Superior temporal gyrus (tissue), 1 donor: ENCODE data around the gene HEBP1.
A peak's percentile ranks its signal among the peaks of the same experiment; 100 is the strongest.

ENCODE experiments used
- DNase-seq: peaks from one replicate; pipeline ENCODE4 v3.0.0-alpha.2; 2016; ENCODE audit errors: extremely low spot score

Gene HEBP1

GRCh38 chr12:12951504-12951903, 48.6 kb downstream of the HEBP1 start:
- no peak for DNase-seq

- DNase-seq: no peak
Measured at GRCh38 chr12:12947902-12948301, 52.2 kb downstream of the HEBP1 start.

- peak; percentile 95 for DNase-seq
Measured at GRCh38 chr12:12946686-12947355, 53.2 kb downstream of the HEBP1 start.

- no peak for DNase-seq
Measured at GRCh38 chr12:12945591-12945990, 54.5 kb downstream of the HEBP1 start.

- no peak for DNase-seq
Measured at GRCh38 chr12:12943586-12944260, 56.3 kb downstream of the HEBP1 start.

- DNase-seq: no peak
Measured at GRCh38 chr12:12941450-12942350, 58.4 kb downstream of the HEBP1 start.

- peak; percentile 33 for DNase-seq
Measured at GRCh38 chr12:12939888-12940287, 60.2 kb downstream of the HEBP1 start.

GRCh38 chr12:12938541-12938940, 61.5 kb downstream of the HEBP1 start:
- peak; percentile 28 for DNase-seq

- DNase-seq: no peak
Measured at GRCh38 chr12:12936983-12937491, 63.0 kb downstream of the HEBP1 start.

- no peak for DNase-seq
Measured at GRCh38 chr12:12934556-12934955, 65.5 kb downstream of the HEBP1 start.

GRCh38 chr12:12933742-12934141, 66.3 kb downstream of the HEBP1 start:
- no peak for DNase-seq

- DNase-seq: no peak
Measured at GRCh38 chr12:12930633-12931219, 69.3 kb downstream of the HEBP1 start.

- no peak for DNase-seq
Measured at GRCh38 chr12:12929696-12930095, 70.4 kb downstream of the HEBP1 start.

- DNase-seq: no peak
Measured at GRCh38 chr12:12927211-12928079, 72.6 kb downstream of the HEBP1 start.

- DNase-seq: no peak
Measured at GRCh38 chr12:12926571-12927071, 73.4 kb downstream of the HEBP1 start.

GRCh38 chr12:12925388-12925787, 74.7 kb downstream of the HEBP1 start:
- no peak for DNase-seq
